Tibial artery (tissue), 4 donors: Measurements from ENCODE around the gene MYO10.

Experiments
- DNase-seq, 2 donors: peaks; one replicate each; pipeline ENCODE4 v3.0.0-alpha.2; 2019
- H3K27ac ChIP-seq, 2 donors: fragments of 200-600 bp; sonication (generic) in 1 of 2; 1 replicate in 1 of 2; 2 replicates in 1 of 2; pipeline ENCODE4 v1.5.1; 2018 to 2019; ENCODE audit warnings: mild to moderate bottlenecking in 1 of 2
- H3K27me3 ChIP-seq, 2 donors: fragments of 200-600 bp; sonication (generic) in 1 of 2; one replicate each; pipeline versions ENCODE4 v1.5.1 to v1.6.0; 2016 to 2019
- H3K36me3 ChIP-seq, 3 donors: fragments of 200-600 bp; sonication (generic) in 2 of 3; one replicate each; pipeline ENCODE4 v1.5.1; 2016 to 2019; ENCODE audit warnings: mild to moderate bottlenecking in 2 of 3
- H3K4me1 ChIP-seq, 4 donors: fragments of 200-600 bp; sonication (generic) in 2 of 4; 1 replicate in 3 of 4; 2 replicates in 1 of 4; pipeline ENCODE4 v1.5.1; 2016 to 2019
- H3K4me3 ChIP-seq, 2 donors: fragments of 200-600 bp; sonication (generic) in 1 of 2; 1 replicate in 1 of 2; 2 replicates in 1 of 2; pipeline ENCODE4 v1.5.1; 2018 to 2019; ENCODE audit warnings: mild to moderate bottlenecking in 2 of 2
- H3K9me3 ChIP-seq, 3 donors: fragments of 200-600 bp; sonication (generic) in 1 of 3; one replicate each; pipeline ENCODE4 v1.5.1; 2016 to 2019
- CTCF ChIP-seq, 2 experiments: fragments of 200-600 bp in 1 of 2; fragments of 450-650 bp in 1 of 2; IDR thresholded peaks; one replicate each; pipeline ENCODE4 v1.5.1; 2017 to 2019; ENCODE audit warnings: antibody characterized with exemption in 2 of 2, mild to moderate bottlenecking in 1 of 2, moderate library complexity in 1 of 2
- intact Hi-C: fragments of 100-400 bp; cut with DNase I; formaldehyde crosslinking; loops from one replicate; pipeline ENCODE4 v1.15.0; 2023; ENCODE audit warnings: low total_unique reads

MYO10 gene

GRCh38 chr5:16936989-16937438 lies 926 bp upstream of the MYO10 start:
- Histone ChIP-seq H3K9me3 (no peaks in the 10 kb centered on the region), H3K27me3 (no peaks in the 10 kb centered on the region), H3K27ac (peak overlapping the region in 1 of 2 donors; percentile 66), H3K4me3 (peak overlapping the region; percentile 75 to 92), H3K4me1 (peaks cover 0 to 23% (median 14%) of the 10 kb centered on the region in 4 donors), H3K36me3 (no peaks in the 10 kb centered on the region)
- no peak for TF ChIP-seq CTCF (IDR thresholded peaks at IDR 0.05)
- intact Hi-C loops, result loop anchor here (5.0 to 10.0 kb wide), 3 partner anchors 72 to 195 kb away; no protein-coding TSS in a partner anchor
- no peak for DNase-seq

- intact Hi-C loops, result loop anchor here (5.0 to 10.0 kb wide), 3 partner anchors 71 to 197 kb away; no protein-coding TSS in a partner anchor
Measured at GRCh38 chr5:16935231-16936149, 598 bp downstream of the MYO10 start.

GRCh38 chr5:16934677-16935153 lies 1.4 kb downstream of the MYO10 start:
- Histone ChIP-seq H3K4me1 (peaks cover 0 to 33% (median 17%) of the 10 kb centered on the region in 4 donors), H3K36me3 (no peaks in the 10 kb centered on the region), H3K27ac (no peak overlapping the region), H3K27me3 (no peaks in the 10 kb centered on the region), H3K4me3 (peak overlapping the region; percentile 75 to 92), H3K9me3 (no peaks in the 10 kb centered on the region)
- no peak for DNase-seq
- no peak for TF ChIP-seq CTCF (IDR thresholded peaks at IDR 0.05)
- intact Hi-C loops, result loop anchor here (5.0 to 10.0 kb wide), 4 partner anchors 70 to 253 kb away; no protein-coding TSS in a partner anchor

More at GRCh38 chr5:16935231-16936149, 598 bp downstream of the MYO10 start:
- Histone ChIP-seq H3K9me3 (no peaks in the 10 kb centered on the region), H3K36me3 (no peaks in the 10 kb centered on the region), H3K27ac (peak overlapping the region; percentile 64 to 70), H3K4me1 (peaks cover 0 to 33% (median 17%) of the 10 kb centered on the region in 4 donors), H3K27me3 (no peaks in the 10 kb centered on the region), H3K4me3 (peak overlapping the region; percentile 75 to 92)
- DNase-seq, result peak; percentile 57 to 74
- TF ChIP-seq CTCF (IDR thresholded peaks at IDR 0.05), result no peak

GRCh38 chr5:16934123-16934522 lies 2.0 kb downstream of the MYO10 start:
- no peaks in the 10 kb centered on the region for H3K36me3 ChIP-seq
- no peak overlapping the region for H3K27ac ChIP-seq
- H3K4me1 ChIP-seq, result peaks cover 0 to 33% (median 17%) of the 10 kb centered on the region in 4 donors
- intact Hi-C loops, result loop anchor here (5.0 to 10.0 kb wide), 3 partner anchors 69 to 253 kb away; no protein-coding TSS in a partner anchor
- peak; percentile 69 to 81 for TF ChIP-seq CTCF (IDR thresholded peaks at IDR 0.05)
- no peaks in the 10 kb centered on the region for H3K9me3 ChIP-seq
- H3K4me3 ChIP-seq, result peak overlapping the region; percentile 75 to 92
- DNase-seq, result peak; percentile 37 to 72
- H3K27me3 ChIP-seq, result no peaks in the 10 kb centered on the region

- Histone ChIP-seq H3K4me3 (peak overlapping the region; percentile 75 to 92), H3K4me1 (peaks cover 0 to 33% (median 17%) of the 10 kb centered on the region in 4 donors), H3K36me3 (no peaks in the 10 kb centered on the region), H3K9me3 (no peaks in the 10 kb centered on the region), H3K27me3 (no peaks in the 10 kb centered on the region), H3K27ac (no peak overlapping the region)
- TF ChIP-seq CTCF (IDR thresholded peaks at IDR 0.05), result no peak
- DNase-seq, result no peak
- intact Hi-C loops, result loop anchor here (5.0 to 10.0 kb wide), 3 partner anchors 69 to 254 kb away; no protein-coding TSS in a partner anchor
Measured at GRCh38 chr5:16933337-16933736, 2.8 kb downstream of the MYO10 start.
